ENCODE results near the gene MINDY1. TPM values are rescaled to one million over a fixed set of nuclear protein-coding genes. Genes with fewer than 3 reads are reported as not detected.

Gene MINDY1
- polyA plus RNA-seq, 2 donors, result 17.2 to 21.3 TPM

DNA sequence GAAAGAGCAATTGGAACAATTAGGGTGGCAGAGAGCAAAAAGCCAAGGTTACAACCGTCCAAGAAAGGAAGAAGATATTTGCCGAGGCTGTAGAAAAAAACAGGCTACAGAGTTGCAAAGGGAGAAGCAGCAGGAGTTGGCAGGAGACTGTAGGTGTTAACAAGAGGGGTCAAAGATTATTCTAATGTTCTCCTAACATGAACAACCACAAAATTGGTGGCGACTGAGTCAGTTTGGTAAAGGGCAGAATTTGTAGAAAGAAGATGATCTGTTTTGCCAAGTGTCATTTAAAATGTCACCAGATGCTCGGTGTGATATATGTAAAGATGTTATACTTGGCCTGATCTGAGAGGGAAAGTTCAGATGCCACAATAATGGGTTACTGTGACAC, 1.1 kb upstream of the MINDY1 start:
- H3K4me1 ChIP-seq (ENCODE audit: control insufficient read depth in 2 of 2, insufficient read depth in 2 of 2, low read length in 1 of 2), result peaks cover 0 to 5% of the 10 kb centered on the region in 2 donors
- H3K27ac ChIP-seq (ENCODE audit: low read depth in 2 of 2, low read length in 1 of 2), result peak overlapping the region; percentile 95
- 5 to 14% methylated on average over 4 of the region's 4 CpGs for WGBS, 2 donors
- no peaks in the 10 kb centered on the region for H3K36me3 ChIP-seq (ENCODE audit: control insufficient read depth in 2 of 2, insufficient read depth in 2 of 2, low read length in 1 of 2)
- no peaks in the 10 kb centered on the region for H3K27me3 ChIP-seq (ENCODE audit: control insufficient read depth in 1 of 2, insufficient read depth in 2 of 2, low read length in 2 of 2)
- H3K4me3 ChIP-seq (ENCODE audit: low read depth in 1 of 2, low read length in 2 of 2), result peak overlapping the region in 1 of 2 donors; percentile 84
- H3K9me3 ChIP-seq (ENCODE audit: control insufficient read depth in 2 of 2, insufficient read depth in 1 of 2, low read depth in 1 of 2, low read length in 1 of 2), result no peaks in the 10 kb centered on the region

DNA sequence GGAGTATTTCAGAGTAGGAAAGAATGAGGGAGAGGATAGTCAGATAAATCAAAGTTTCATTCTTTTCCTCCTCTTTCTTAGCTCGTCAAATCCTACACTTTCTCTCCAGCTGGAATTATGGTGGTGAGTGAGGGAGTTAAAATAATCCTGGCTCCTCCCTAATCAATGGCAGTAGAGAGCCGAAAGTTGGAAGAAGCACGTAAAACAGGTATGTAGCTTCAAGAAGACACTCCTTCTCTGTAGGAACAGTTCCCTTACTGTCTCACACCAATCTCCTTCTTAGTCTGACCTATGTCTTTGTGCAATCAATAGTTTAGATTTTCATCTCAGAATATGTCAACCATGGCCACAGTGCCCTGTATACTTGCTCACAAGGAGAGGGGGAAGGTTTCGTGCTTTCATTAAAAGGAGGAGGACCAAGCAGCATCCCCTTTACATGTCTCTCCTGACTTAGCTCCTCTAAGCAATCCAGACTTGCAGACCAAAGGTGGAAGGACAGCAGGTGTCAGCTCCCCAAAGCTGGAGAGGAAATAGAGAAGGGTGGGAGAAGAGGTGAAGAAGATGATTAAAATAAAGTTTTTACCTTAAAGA, 878 bp downstream of the MINDY1 start:
- H3K9me3 ChIP-seq (ENCODE audit: control insufficient read depth in 2 of 2, insufficient read depth in 1 of 2, low read depth in 1 of 2, low read length in 1 of 2), result no peaks in the 10 kb centered on the region
- peaks cover 0 to 8% of the 10 kb centered on the region in 2 donors for H3K36me3 ChIP-seq (ENCODE audit: control insufficient read depth in 2 of 2, insufficient read depth in 2 of 2, low read length in 1 of 2)
- H3K4me1 ChIP-seq (ENCODE audit: control insufficient read depth in 2 of 2, insufficient read depth in 2 of 2, low read length in 1 of 2), result peaks cover 2 to 8% of the 10 kb centered on the region in 2 donors
- 14 to 15% methylated on average over 4 of the region's 4 CpGs for WGBS, 2 donors
- peak overlapping the region; percentile 95 for H3K27ac ChIP-seq (ENCODE audit: low read depth in 2 of 2, low read length in 1 of 2)
- H3K27me3 ChIP-seq (ENCODE audit: control insufficient read depth in 1 of 2, insufficient read depth in 2 of 2, low read length in 2 of 2), result no peaks in the 10 kb centered on the region
- H3K4me3 ChIP-seq (ENCODE audit: low read depth in 1 of 2, low read length in 2 of 2), result peak overlapping the region; percentile 48 to 79

DNA sequence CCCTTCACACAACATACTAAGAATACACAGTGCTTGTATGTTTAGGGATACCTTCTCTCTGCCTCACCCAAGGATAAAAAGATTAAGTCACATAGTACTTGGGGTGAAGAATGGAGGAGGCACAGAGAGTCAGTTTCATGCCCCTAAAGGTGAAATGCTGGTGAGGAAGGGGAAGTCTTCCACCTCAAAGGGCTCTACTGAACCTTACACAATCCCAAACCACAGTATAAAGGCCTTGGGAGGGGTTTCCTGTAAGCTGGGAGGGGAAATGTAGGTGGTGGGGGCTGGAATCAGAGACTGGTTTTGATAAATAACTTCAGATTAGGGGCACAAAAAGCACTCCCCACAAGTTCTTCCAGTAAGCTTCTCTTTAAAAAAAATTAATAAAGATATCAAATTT, 3.5 kb downstream of the MINDY1 start:
- Histone ChIP-seq H3K4me1 (ENCODE audit: control insufficient read depth in 2 of 2, insufficient read depth in 2 of 2, low read length in 1 of 2) (peaks cover 2 to 8% of the 10 kb centered on the region in 2 donors), H3K27ac (ENCODE audit: low read depth in 2 of 2, low read length in 1 of 2) (peak overlapping the region in 1 of 2 donors; percentile 19), H3K4me3 (ENCODE audit: low read depth in 1 of 2, low read length in 2 of 2) (peak overlapping the region in 1 of 2 donors; percentile 11)

DNA sequence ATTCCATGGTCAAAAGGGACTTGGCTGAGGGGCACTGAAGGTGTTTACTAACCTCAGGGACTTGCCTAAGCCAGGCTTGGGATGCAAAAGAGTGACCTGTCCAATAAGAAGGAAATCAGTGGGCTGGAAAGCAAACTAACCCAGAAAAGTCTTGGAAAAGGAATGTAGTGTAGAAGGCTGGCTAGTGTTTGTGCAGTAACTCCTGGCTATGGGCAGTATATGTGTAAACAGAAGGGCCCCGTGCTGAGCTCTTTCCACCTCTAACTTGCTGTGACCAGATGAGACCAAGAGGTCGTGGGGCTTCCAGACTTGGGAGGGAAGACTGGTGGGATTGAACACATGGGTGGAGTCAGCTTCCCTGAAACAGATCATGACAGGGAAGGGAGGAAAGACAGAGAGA, 4.1 kb downstream of the MINDY1 start:
- no peak overlapping the region for H3K4me3 ChIP-seq (ENCODE audit: low read depth in 1 of 2, low read length in 2 of 2)
- peaks cover 4 to 7% of the 10 kb centered on the region in 2 donors for H3K4me1 ChIP-seq (ENCODE audit: control insufficient read depth in 2 of 2, insufficient read depth in 2 of 2, low read length in 1 of 2)
- H3K27ac ChIP-seq (ENCODE audit: low read depth in 2 of 2, low read length in 1 of 2), result no peak overlapping the region
- H3K36me3 ChIP-seq (ENCODE audit: control insufficient read depth in 2 of 2, insufficient read depth in 2 of 2, low read length in 1 of 2), result peaks cover 10 to 24% of the 10 kb centered on the region in 2 donors
- H3K27me3 ChIP-seq (ENCODE audit: control insufficient read depth in 1 of 2, insufficient read depth in 2 of 2, low read length in 2 of 2), result no peaks in the 10 kb centered on the region
- H3K9me3 ChIP-seq (ENCODE audit: control insufficient read depth in 2 of 2, insufficient read depth in 1 of 2, low read depth in 1 of 2, low read length in 1 of 2), result no peaks in the 10 kb centered on the region
- WGBS, 2 donors, result 43% methylated on average over 2 of the region's 2 CpGs

More for the DNA sequence above, 3.5 kb downstream of the MINDY1 start:
- Histone ChIP-seq H3K27me3 (ENCODE audit: control insufficient read depth in 1 of 2, insufficient read depth in 2 of 2, low read length in 2 of 2) (no peaks in the 10 kb centered on the region), H3K36me3 (ENCODE audit: control insufficient read depth in 2 of 2, insufficient read depth in 2 of 2, low read length in 1 of 2) (peaks cover 10 to 19% of the 10 kb centered on the region in 2 donors), H3K9me3 (ENCODE audit: control insufficient read depth in 2 of 2, insufficient read depth in 1 of 2, low read depth in 1 of 2, low read length in 1 of 2) (no peaks in the 10 kb centered on the region)

DNA sequence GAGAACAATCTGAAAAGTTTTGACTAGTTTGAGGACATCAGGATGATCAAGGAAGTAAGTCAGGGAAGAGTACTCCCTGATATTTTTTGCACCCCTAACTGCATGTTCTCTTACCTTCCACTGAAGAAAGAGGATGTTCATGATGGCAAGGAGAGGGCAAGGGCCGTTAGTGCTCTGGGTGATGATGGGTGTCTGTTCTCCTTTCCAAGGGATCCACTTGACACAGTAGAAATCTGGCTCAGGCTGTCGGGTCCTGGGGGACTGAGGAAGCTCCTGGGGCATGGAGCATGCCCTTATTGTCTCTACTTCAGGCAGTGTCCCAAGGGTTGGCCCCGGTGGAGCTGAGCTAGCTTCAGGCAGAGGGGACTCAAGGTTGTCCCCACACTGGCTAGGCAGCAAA, 4.7 kb downstream of the MINDY1 start:
- Histone ChIP-seq H3K9me3 (ENCODE audit: control insufficient read depth in 2 of 2, insufficient read depth in 1 of 2, low read depth in 1 of 2, low read length in 1 of 2) (no peaks in the 10 kb centered on the region), H3K4me1 (ENCODE audit: control insufficient read depth in 2 of 2, insufficient read depth in 2 of 2, low read length in 1 of 2) (peaks cover 4 to 5% of the 10 kb centered on the region in 2 donors), H3K4me3 (ENCODE audit: low read depth in 1 of 2, low read length in 2 of 2) (no peak overlapping the region), H3K36me3 (ENCODE audit: control insufficient read depth in 2 of 2, insufficient read depth in 2 of 2, low read length in 1 of 2) (peaks cover 14 to 30% of the 10 kb centered on the region in 2 donors), H3K27ac (ENCODE audit: low read depth in 2 of 2, low read length in 1 of 2) (no peak overlapping the region), H3K27me3 (ENCODE audit: control insufficient read depth in 1 of 2, insufficient read depth in 2 of 2, low read length in 2 of 2) (no peaks in the 10 kb centered on the region)
- WGBS, 2 donors, result 78 to 79% methylated on average over 3 of the region's 3 CpGs

DNA sequence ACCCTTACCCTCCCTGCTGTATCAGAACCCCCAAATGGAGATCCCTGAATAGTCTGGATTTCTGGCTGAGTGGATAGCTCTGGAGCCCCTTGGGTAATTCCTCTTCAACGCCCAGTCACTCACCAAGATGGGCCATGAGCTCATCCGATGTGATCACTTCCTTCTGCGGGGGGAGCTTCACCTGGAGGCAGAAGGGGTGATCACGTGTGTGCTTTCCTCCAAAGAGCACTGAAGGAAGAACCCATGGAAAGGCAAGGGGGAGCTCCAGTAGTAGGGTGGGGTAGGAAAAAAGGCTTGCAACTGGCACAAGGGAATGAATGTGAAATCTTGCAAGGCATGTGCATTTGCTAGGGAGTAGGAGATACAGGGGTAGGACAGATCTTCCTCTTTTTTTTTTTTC, 5.1 kb downstream of the MINDY1 start:
- H3K9me3 ChIP-seq (ENCODE audit: control insufficient read depth in 2 of 2, insufficient read depth in 1 of 2, low read depth in 1 of 2, low read length in 1 of 2), result no peaks in the 10 kb centered on the region
- 79 to 90% methylated on average over 4 of the region's 4 CpGs for WGBS, 2 donors
- no peak overlapping the region for H3K27ac ChIP-seq (ENCODE audit: low read depth in 2 of 2, low read length in 1 of 2)
- peaks cover 4 to 5% of the 10 kb centered on the region in 2 donors for H3K4me1 ChIP-seq (ENCODE audit: control insufficient read depth in 2 of 2, insufficient read depth in 2 of 2, low read length in 1 of 2)
- H3K4me3 ChIP-seq (ENCODE audit: low read depth in 1 of 2, low read length in 2 of 2), result no peak overlapping the region
- H3K36me3 ChIP-seq (ENCODE audit: control insufficient read depth in 2 of 2, insufficient read depth in 2 of 2, low read length in 1 of 2), result peaks cover 17 to 33% of the 10 kb centered on the region in 2 donors
- H3K27me3 ChIP-seq (ENCODE audit: control insufficient read depth in 1 of 2, insufficient read depth in 2 of 2, low read length in 2 of 2), result no peaks in the 10 kb centered on the region

DNA sequence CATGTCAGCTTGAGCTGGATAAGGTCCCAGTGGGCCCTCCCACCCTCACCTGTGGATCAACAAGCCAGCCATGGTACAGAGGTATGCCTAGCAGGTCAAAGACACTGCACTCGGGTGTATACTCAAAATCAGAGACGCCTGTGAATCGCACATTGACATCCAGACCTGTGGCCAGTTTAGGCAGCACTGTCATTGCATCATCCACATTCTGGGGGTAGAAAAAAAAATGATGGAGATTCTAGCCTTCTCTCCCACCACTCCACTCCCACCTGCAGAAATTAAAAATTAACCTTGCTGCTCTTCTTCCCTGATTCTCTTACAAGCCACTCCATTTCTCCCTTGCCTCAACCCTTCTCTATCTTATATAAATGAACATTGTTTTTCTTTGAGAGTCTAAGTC, 6.3 kb downstream of the MINDY1 start:
- Histone ChIP-seq H3K4me1 (ENCODE audit: control insufficient read depth in 2 of 2, insufficient read depth in 2 of 2, low read length in 1 of 2) (peaks cover 4 to 5% of the 10 kb centered on the region in 2 donors), H3K27ac (ENCODE audit: low read depth in 2 of 2, low read length in 1 of 2) (no peak overlapping the region), H3K36me3 (ENCODE audit: control insufficient read depth in 2 of 2, insufficient read depth in 2 of 2, low read length in 1 of 2) (peaks cover 17 to 33% of the 10 kb centered on the region in 2 donors), H3K27me3 (ENCODE audit: control insufficient read depth in 1 of 2, insufficient read depth in 2 of 2, low read length in 2 of 2) (no peaks in the 10 kb centered on the region), H3K9me3 (ENCODE audit: control insufficient read depth in 2 of 2, insufficient read depth in 1 of 2, low read depth in 1 of 2, low read length in 1 of 2) (no peaks in the 10 kb centered on the region), H3K4me3 (ENCODE audit: low read depth in 1 of 2, low read length in 2 of 2) (no peak overlapping the region)
- WGBS, 2 donors, result 95 to 97% methylated on average over 3 of the region's 3 CpGs

DNA sequence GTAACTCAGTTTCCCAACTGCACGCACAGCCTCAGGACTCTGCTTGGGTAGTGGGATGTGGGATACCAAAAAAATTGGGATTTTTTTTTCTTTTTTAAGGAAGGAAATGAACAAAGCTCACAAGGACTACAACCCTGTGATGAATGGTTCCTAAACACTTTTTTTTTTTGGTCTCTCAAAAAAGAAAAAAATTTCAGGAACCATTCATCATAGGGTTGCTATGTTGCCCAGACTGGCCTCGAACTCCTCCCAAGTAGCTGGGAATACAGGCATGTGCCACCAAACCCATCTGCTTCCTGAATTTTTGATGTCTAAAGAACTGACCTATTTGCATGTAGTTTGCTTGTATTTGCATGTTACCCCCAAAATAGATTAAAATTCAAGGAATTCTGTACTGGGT, 6.8 kb downstream of the MINDY1 start:
- 87 to 89% methylated on average over 2 of the region's 2 CpGs for WGBS, 2 donors
- H3K4me1 ChIP-seq (ENCODE audit: control insufficient read depth in 2 of 2, insufficient read depth in 2 of 2, low read length in 1 of 2), result peaks cover 4 to 5% of the 10 kb centered on the region in 2 donors
- H3K4me3 ChIP-seq (ENCODE audit: low read depth in 1 of 2, low read length in 2 of 2), result no peak overlapping the region
- H3K27me3 ChIP-seq (ENCODE audit: control insufficient read depth in 1 of 2, insufficient read depth in 2 of 2, low read length in 2 of 2), result no peaks in the 10 kb centered on the region
- H3K36me3 ChIP-seq (ENCODE audit: control insufficient read depth in 2 of 2, insufficient read depth in 2 of 2, low read length in 1 of 2), result peaks cover 17 to 33% of the 10 kb centered on the region in 2 donors
- H3K9me3 ChIP-seq (ENCODE audit: control insufficient read depth in 2 of 2, insufficient read depth in 1 of 2, low read depth in 1 of 2, low read length in 1 of 2), result no peaks in the 10 kb centered on the region
- no peak overlapping the region for H3K27ac ChIP-seq (ENCODE audit: low read depth in 2 of 2, low read length in 1 of 2)

DNA sequence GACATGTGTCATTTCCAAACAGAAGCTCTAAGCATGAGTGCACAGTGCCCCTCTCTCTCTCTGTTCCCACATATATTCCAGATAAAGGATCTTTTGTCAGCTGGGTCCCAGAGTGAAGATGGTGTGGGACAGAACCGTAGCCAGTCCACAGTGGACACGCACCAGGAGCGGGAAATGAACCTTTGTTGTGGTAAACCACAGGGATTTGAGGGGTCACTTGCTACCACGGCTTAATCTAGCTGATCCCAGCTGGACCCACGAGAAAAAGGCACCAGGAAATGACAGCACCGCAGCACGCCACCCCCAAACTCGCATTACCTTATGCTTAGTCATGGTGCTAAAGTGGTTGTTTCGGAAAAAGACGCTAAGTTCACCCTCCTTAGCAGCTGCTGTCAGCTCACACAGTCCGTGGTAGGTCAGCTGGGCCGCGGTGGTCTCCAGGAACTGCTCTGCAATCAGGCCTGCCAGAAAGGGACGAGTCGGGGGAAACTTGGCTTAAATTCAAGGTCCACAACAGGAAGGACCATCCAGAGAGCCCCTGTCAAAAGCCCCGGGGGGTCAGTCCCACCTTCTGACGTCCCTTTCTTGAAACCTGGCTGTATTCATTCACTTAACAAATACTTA, 7.5 kb downstream of the MINDY1 start:
- Histone ChIP-seq H3K36me3 (ENCODE audit: control insufficient read depth in 2 of 2, insufficient read depth in 2 of 2, low read length in 1 of 2) (peaks cover 17 to 33% of the 10 kb centered on the region in 2 donors), H3K27me3 (ENCODE audit: control insufficient read depth in 1 of 2, insufficient read depth in 2 of 2, low read length in 2 of 2) (no peaks in the 10 kb centered on the region), H3K4me3 (ENCODE audit: low read depth in 1 of 2, low read length in 2 of 2) (no peak overlapping the region), H3K9me3 (ENCODE audit: control insufficient read depth in 2 of 2, insufficient read depth in 1 of 2, low read depth in 1 of 2, low read length in 1 of 2) (no peaks in the 10 kb centered on the region), H3K27ac (ENCODE audit: low read depth in 2 of 2, low read length in 1 of 2) (no peak overlapping the region), H3K4me1 (ENCODE audit: control insufficient read depth in 2 of 2, insufficient read depth in 2 of 2, low read length in 1 of 2) (peaks cover 3 to 4% of the 10 kb centered on the region in 2 donors)
- WGBS, 2 donors, result 72 to 79% methylated on average over 17 of the region's 17 CpGs

DNA sequence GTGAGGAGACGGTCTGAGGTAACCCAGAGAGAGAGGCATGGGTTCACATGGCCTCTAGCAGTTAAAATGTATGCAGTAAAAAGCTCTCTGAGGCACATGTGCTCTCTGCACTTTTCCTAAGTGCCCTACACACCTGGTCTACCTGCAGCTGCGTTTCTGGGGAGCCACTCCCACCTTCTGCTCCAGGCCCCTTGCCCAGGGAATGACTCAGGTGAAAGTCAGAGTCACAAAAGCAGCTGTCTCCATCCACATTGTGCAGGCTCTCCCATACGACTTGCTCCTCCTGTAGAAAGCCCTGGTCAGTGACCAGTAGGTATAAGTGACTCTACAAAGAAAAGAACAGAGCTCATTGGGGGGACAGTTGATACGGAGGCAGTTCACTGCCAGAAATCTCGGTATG, 8.8 kb downstream of the MINDY1 start:
- H3K36me3 ChIP-seq (ENCODE audit: control insufficient read depth in 2 of 2, insufficient read depth in 2 of 2, low read length in 1 of 2), result peaks cover 17 to 33% of the 10 kb centered on the region in 2 donors
- H3K9me3 ChIP-seq (ENCODE audit: control insufficient read depth in 2 of 2, insufficient read depth in 1 of 2, low read depth in 1 of 2, low read length in 1 of 2), result no peaks in the 10 kb centered on the region
- H3K27me3 ChIP-seq (ENCODE audit: control insufficient read depth in 1 of 2, insufficient read depth in 2 of 2, low read length in 2 of 2), result no peaks in the 10 kb centered on the region
- H3K27ac ChIP-seq (ENCODE audit: low read depth in 2 of 2, low read length in 1 of 2), result no peak overlapping the region
- H3K4me1 ChIP-seq (ENCODE audit: control insufficient read depth in 2 of 2, insufficient read depth in 2 of 2, low read length in 1 of 2), result peaks cover 3 to 4% of the 10 kb centered on the region in 2 donors
- no peak overlapping the region for H3K4me3 ChIP-seq (ENCODE audit: low read depth in 1 of 2, low read length in 2 of 2)
- WGBS, 2 donors, result 53 to 54% methylated on average over 5 of the region's 5 CpGs
